HG03097 (cell line): ENCODE measurements around the gene FAM107A.
A peak's percentile ranks its signal among the peaks of the same experiment; 100 is the strongest.

Experiments used
- ATAC-seq: cut with Tn5 transposase; IDR thresholded peaks from one replicate; pipeline ENCODE4 v1.9.1; 2021; ENCODE audit not compliant: unreplicated experiment, low FRiP score

FAM107A gene

GRCh38 chr3:58594117-58594516 lies 16.9 kb upstream of the FAM107A start:
- no peak for ATAC-seq

- ATAC-seq, result no peak
These were observed 14.6 kb upstream of the FAM107A start for GRCh38 chr3:58591517-58592510.

GRCh38 chr3:58588030-58588614 lies 10.9 kb upstream of the FAM107A start:
- no peak for ATAC-seq

GRCh38 chr3:58586776-58587192 lies 9.6 kb upstream of the FAM107A start:
- ATAC-seq, result no peak

DNA sequence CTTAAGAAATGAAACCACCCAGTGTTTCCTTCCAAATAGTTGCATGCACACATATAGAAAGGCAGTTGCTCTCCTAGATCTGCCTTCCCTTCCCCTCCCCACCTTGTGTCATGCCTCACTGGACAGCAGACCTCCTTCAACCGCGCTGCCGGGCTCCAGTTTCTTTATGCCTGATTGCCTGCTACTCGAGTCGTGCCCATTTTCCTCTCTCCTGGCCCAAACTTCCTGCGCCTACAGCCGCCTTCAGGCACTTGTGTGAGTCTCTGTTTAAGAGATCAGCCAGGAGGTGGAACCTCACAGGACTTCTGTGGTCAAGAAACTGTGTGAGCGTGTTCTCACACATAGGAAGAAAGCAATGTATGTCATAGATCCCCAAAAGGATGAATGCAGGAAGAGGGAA lies 8.8 kb upstream of the FAM107A start:
- no peak for ATAC-seq

DNA sequence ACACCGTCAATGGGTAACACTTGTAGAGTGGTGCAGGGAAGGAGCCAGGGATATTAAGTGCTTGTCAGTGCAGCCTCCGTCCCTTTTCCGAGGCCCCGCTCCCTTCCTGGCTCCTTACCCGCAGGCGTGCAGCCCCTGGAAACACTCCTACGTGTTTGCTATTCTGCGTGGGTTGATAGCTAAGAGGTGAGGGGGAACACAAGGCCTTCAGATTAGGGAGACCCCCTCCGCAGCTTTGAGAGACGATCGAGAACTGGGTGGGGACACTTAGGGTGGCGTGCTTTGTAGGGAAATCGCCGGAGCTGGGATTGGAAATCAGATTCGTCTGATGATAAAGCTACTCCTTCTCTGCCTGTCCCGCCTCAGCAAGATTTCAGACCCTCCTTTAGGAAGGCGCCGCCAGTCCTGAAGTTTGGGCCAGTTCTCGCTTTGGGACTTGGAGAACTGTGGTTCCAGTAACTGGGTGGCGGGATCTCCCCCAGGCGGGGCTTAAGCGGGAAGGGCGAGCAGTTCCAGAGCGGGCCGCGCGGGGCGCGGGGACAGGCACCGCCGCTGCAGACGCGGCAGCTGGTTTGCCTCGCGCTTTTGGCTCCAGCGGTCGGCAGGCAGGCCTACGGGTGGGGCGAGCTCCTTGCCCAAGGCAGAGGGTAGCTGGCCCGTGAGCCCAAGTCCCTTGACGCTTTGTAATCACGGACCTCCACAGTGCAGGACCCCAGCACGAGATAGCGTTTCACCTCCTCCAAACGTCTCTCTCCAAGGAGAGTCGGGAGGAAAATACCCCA lies 8.0 kb upstream of the FAM107A start:
- peak; percentile 93 for ATAC-seq

DNA sequence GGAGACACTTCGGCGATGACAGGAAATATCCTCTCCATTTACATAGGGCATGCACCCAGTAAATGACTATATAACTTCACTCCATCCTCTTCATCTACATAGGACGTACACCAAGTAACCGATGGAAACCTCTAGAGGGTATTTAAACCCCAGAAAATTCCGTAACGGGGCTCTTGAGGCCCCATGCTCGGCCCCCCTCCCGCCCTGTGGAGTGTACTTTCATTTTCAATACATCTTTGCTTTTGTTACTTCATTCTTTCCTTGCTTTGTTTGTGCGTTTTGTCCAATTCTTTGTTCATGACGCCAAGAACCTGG lies 7.5 kb upstream of the FAM107A start:
- no peak for ATAC-seq

GRCh38 chr3:58581328-58582091 lies 4.3 kb upstream of the FAM107A start:
- ATAC-seq, result no peak

DNA sequence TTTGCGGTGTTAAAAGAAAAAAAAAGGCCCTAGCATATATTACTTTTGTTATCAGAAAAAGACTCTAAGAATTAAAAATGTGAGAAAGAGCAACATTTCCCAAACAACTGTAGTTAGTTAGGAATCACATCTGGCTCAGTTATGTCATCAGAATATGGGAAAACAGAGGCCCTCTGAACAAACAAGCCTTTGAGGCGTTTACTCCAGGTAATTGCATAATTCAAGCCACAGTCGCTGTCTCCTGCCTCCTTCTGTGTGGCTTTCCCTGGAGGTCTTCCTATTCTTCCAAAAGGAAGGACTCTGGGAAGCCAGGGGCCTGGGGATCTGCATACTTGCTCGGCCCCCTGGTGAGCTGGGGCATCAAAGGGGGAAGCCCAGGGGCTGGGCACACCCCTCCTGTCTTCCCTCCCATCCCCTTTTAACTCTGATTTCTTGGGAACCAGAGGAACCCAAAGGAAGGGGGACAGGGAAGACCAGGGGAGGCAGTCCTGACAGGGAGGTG lies 3.7 kb upstream of the FAM107A start:
- no peak for ATAC-seq

GRCh38 chr3:58578873-58579272 lies 1.7 kb upstream of the FAM107A start:
- no peak for ATAC-seq

- ATAC-seq, result no peak
These were observed 475 bp downstream of the FAM107A start for GRCh38 chr3:58576716-58577115.

DNA sequence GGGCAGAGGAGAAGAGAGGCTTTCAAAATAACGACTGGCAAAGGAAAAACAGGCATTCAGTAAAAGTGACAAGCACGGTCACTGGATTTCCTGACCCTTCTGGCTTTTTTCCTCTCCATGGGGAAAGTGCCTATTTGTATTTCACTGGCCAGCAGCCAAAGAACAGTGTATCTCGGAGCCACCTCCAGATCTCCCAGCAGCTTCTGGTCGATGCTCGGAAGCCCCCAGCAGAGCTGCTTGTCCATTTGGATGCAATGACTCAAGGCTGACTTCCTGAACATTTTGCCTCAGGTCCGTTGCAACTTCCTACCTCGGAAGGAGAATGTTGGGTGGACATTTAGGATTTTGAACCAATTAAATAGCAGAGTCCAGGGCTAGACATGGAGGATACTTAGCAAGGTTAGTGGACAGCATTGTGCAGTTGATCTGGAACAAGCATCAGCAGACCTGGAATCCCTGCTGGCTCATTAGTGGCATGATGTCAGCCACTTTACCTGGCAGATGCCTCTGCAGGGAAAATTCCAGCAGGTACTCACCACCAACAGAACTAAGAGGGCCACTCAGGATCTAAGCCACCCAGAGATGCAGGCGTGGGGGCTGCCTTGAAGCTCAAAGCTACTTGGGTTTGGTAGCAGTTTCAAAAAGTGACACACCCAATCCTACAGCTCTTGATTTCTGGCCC lies 1.1 kb downstream of the FAM107A start:
- ATAC-seq, result no peak

DNA sequence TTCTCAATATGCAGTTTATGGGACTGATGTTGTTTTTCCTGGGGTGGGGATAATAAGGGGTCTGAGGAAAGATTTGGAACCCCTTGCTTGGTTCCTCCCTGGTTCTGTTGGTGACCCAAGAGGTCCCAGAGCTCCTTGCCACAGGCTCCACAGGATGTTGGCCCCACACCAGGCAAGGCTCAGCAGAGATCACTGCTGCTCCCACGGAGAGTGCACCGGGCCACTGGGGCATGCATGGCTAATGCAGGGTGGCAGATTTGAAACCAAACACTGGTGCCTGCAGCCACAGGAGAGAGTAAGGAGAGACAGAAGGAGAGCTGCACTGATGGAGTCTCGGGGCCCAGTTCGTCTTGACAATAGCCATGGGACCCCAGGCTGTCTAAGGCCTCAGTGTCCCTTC lies 2.5 kb downstream of the FAM107A start:
- ATAC-seq, result no peak

- no peak for ATAC-seq
These were observed 3.1 kb downstream of the FAM107A start for GRCh38 chr3:58574106-58574505.

DNA sequence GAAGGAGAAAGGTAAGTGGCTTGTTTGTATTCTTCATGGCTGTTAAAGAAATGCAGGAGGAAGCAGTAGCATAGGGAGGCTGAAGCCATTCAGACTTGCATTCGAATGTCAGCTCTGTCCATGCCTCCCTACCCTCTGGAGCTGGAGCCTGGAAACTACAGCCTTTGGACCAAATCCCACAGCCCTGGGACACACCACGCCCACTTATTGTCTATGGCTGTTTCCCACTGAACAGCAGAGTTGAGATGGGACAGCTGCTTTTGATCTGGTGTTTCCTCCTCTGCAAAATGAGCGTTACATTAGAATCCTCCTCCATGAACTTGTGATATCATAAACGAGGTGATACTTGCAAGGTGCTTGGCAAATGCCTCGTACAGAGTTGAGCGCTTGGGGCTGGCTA lies 3.6 kb downstream of the FAM107A start:
- no peak for ATAC-seq

DNA sequence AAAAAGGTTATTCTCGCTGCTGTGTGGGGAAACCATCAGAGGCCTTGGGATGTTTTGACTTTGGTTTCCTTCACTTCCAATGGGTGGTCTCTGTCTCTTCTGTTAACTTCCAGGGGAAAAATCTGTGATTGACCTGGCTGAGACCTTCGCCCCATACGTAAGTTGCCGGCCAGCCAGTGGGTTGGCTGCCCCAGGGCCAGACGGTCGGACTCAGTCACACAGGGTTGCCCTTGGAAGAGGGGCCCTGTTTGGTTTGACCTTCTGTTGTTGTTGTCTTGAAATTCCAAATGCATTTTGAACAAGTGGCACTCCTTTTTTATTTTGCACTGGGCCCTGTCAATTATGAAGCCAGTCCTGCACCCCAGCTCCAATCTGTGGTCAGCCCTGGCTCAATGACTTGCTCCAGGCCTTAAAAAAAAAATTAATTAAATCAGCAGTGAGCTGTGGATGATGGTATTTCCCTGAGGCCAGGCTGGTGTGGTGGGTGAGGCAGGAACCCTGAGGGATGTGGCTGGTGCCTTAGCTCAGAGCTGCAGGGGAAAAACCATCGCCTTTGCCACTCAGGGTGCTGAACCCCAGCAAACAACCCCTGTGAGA lies 4.5 kb downstream of the FAM107A start:
- ATAC-seq, result no peak

- ATAC-seq, result no peak
These were observed 5.1 kb downstream of the FAM107A start for GRCh38 chr3:58572013-58572633.

GRCh38 chr3:58570851-58571250 lies 6.3 kb downstream of the FAM107A start:
- no peak for ATAC-seq
